ENCODE data around the gene UNKL.

Gene UNKL, protein sequence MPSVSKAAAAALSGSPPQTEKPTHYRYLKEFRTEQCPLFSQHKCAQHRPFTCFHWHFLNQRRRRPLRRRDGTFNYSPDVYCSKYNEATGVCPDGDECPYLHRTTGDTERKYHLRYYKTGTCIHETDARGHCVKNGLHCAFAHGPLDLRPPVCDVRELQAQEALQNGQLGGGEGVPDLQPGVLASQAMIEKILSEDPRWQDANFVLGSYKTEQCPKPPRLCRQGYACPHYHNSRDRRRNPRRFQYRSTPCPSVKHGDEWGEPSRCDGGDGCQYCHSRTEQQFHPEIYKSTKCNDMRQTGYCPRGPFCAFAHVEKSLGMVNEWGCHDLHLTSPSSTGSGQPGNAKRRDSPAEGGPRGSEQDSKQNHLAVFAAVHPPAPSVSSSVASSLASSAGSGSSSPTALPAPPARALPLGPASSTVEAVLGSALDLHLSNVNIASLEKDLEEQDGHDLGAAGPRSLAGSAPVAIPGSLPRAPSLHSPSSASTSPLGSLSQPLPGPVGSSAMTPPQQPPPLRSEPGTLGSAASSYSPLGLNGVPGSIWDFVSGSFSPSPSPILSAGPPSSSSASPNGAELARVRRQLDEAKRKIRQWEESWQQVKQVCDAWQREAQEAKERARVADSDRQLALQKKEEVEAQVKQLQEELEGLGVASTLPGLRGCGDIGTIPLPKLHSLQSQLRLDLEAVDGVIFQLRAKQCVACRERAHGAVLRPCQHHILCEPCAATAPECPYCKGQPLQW

DNA sequence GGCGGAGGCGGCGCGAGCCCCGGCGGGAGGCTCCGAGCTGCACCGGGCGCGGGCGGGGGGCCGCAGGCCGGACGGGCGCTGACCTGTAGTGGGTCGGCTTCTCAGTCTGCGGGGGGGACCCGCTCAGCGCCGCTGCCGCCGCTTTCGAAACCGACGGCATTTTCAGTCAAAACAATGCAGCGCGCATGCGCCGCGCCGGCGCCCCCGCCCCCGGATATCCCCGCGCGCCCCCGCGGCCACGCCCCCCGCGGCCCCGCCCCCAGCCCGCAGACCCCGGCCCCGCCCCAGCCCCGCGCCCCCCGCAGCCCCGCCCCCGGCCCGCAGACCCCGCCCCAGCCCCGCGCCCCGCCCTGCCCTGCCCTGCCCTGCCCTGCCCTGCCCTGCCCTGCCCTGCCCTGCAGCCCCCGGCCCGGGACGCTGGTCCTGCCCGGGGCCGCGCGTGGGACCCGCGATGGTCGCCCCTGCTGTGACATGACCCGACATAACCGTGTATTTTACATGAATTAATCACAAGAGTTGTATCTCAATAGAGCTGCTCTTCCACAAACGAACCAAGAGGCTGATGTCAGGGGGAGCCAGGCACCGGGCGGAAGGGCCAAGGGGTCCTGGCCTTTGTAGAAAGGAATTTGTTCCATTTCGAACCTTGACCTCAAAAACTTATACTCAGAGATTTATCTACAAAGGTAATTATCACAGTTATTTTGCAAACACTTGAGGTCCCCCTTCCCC lies at the start of gene UNKL:
Gene UNKL, minus strand, starts transcription at position 173 of the 729 bp plus-strand sequence. Its CDS starts 13 bp downstream, at position 160.
- peak in 45 of 58 donors; percentile 4 to 79 (median 33) for DNase-seq

DNA sequence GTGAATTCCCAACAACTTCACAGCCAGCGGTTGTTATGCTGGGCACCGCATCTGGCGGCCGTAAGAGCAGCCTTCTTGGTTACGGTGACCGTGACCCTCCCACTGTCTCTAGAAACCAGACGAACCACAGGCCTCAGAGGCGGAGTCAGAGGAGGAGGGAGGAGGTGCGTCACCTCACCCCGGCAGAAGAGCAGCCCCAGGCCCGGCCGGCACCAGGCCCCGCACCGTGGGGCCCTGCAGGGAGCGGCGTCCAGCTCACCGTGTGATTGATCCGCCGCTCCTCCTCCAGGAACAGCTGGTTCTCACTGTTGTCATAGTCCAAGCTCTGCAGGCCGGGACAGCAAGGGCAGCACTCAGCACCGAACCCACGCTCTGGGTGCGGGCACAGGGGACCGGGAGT lies 46.6 kb upstream of the UNKL start:
- no peak for DNase-seq

DNA sequence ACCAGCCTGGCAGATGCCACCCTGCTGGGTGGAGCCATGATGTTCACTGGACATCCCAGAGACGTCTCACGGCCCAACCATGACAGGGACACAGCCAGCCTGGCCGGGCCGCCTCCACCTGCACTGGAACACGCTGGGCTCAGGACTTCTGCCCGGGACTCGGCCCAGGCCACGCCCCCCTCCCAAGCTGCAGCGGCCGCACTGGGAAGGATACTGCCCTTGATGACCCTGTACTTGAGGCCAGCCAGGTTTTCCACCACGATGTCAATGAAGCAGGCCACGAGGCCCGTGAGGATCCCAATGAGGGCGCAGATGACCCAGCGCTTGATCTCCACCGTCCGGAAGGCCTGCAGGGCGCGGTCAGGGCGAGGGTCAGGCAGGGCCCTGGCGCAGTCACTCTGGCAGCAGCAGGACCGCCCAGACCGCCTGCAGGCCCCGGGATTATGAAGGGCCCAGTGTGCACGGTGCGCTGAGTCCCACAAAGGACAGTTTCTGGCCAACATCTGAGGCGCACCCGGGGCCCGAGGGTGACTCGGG lies 46.2 kb upstream of the UNKL start:
- DNase-seq = no peak

DNA sequence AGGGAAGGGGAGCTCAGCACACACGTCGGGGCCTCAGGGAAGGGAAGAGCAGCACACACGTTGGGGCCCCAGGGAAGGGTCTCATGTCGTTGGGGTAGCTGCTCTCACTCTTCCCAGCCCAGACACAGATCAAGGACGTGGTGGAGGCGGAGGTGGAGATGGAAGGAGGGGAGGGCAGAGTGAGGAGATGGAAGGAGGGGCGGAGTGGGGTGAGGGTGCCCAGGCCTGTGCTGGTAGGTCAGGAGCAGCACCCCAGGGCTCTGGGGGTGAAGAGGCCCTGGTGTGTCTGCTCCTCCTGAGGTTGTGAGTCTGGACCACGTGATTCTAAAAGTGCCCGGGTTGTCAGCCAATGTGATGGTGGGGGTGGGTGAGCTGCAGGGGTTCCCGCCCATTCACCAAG lies 45.5 kb upstream of the UNKL start:
- DNase-seq = no peak

DNA sequence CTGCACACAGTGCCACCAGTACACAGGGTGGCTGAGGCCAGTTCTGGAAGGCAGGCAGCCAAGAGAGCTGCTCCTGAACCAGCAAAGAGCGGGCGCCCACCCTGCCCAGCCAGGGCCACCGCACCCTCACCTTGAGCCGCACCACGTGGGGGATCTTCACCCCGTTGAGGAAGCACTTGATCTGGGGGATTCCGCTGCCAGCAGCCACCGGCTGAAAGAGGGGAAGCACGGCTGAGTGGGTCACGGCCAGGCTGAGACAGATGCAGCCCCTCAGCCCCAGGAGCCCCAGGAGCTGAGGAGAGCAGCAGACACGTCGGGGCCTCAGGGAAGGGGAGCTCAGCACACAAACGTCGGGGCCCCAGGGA lies 44.5 kb upstream of the UNKL start:
- no peak for DNase-seq

DNA sequence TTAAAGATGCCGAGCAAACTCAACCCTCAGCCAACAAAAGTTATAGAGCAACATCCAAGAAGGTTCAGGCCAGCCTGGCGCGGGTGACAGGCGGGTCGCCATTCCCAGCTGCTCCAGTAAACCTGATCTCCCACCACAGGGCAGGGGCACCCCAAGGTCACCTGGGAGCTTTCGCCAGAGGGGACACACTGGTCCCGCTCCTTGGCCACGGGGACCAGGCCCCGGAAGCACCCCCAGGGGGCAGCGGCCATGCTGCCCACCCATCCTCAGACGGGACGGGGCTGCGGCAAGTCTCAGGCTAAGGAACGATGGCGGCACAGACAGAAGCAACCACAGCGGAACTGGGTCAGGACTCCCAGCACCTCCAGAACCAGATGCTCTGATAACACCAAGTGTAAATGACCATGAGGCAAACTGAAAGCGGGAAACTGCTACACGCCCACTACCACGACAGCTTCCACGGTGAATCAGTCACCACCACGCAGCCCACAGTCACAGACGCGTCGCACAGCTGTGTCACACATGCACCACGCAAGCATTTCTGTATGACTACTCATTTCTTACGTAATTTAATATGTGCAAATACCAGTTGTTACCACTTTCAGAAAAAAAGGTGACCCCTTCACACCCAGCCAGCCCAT lies 44.0 kb upstream of the UNKL start:
- peak in 3 of 58 donors; percentile 1 to 37 (median 22) for DNase-seq

DNA sequence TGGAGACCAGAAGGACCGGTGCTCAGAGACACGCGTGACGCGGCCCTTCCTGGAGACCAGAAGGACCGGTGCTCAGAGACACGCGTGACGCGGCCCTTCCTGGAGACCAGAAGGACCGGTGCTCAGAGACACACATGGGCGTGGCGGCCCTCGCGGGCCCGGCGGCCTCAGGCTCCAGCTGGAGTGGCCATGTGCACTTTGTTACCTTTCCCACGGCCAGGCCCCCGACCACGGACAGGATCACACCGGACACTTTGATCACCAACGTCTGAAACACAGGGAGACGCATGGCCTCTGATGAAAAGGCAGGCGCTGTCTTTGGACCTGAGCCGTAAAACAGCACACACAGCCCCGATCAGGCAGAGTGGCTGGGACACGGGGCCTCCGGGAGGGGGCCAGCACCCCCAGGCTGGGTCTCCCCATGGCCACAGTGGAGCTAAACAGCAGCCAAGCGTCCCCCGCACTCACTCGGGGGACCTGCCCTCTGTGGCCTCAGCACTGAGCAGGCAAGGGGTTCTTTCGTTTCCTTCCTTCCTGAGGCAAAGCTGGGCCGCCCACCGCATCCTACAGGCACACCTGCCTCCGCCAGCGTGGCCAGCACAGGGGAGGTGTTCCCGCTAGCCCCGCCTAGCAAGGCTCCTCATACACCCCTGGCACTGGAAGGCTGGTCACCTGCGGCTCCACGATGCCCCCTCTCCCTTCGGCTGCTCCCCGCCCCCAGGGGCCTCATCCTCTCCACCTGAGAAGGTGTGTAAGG lies 43.2 kb upstream of the UNKL start:
- DNase-seq = no peak

DNA sequence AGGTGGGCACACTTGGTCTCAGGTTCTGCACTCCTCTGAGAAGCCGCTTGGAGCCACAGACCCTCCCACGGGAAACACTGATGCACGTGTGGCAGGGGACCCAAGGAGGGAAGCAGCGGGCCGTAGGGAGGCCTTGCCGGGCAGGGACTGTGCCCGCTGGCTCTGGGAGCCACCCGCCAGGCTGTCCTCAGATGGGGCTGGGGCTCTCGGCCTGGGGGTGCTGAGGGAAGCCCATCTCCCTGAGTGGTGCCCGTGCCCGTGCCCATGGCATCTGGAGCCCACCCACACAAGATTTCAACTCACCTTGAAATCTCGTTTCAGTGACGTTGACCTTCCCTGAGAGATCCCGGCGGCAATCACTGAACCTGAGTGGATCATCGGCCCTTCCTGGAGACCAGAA lies 42.4 kb upstream of the UNKL start:
- DNase-seq = no peak

DNA sequence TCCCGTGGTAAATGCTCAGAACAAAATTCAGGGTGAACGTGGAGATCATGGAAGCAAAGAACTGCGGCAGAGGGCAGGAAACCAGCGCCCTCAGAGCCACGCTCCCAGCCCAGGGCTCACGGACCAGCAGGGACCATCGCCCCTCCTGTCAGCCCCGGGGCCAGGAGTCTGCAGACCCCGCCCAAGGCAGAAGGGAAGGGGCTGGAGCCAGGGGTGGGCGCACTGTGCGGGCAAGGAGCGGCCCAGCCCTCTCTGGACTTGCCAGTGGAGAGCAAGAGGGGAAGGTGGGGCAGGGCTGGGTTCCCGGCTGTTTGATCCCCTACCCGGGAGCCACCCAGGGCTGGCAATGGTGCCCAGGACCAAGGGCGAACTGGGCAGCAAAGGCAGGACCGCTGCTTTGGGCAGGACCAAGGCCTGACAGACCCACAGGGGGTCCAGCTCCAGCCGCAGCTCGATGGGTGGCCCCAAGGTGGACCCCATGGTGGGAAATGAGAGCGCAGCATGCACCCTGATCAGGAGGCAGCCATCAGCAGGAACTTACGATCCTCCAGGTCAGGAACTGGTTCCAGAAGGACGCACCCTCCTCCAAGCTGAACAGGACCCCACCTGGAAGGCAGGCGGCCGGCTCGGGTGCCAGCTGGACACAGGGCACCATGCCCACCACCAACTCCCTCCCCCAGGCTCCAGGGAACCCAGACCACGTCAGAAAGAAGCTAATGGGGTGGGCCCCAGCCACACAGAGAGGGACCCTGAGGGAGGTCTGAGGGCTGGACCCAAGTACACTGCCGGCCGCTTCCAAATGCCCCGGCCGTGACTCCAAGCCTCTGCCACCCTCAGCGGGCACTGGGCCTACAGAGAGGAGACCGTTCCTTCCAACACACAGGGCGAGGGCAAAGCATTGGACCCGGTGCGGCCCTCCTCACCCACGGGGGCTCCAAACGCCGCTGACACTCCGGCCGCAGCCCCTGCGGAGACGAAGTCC lies 41.0 kb upstream of the UNKL start:
- no peak for DNase-seq

DNA sequence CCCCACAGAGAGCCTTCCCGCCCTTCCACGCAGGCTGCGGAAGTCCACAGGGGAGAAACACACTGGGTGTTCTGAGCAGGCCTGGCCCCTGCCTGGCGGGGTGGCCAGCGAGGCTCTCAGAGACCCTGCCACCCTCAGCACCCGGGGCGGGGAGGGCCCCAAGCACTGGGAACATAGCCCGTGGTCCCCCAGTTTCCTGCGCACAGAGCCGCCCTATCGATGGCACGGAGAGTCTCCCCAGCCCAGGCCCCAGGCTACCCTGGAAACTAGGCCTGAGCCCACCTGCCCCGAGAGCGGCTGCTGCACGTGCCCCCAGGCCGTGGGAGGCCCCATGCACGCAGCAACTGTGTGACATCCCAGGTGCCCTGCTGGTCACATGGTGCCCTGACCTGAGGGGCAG lies 40.1 kb upstream of the UNKL start:
- no peak for DNase-seq

DNA sequence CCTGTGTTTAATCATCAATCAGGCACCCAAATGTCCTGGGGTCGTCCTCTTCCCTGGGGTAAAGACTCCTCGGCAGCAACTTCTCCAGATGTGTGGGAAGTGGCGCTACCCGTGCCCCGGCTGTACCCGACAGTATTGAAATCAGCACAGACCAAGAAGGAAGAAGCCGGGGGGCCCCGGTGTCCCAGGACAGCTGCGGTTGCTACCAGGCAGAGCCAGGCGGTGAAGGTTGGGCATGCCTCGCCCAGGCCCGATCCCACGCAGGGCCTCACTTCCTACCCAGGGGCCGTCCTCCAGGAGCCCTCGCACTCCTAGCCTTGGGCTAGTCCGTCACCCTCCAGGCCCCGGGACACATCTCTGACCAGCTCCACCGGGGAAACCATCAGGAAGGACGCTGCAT lies 38.8 kb upstream of the UNKL start:
- no peak for DNase-seq

DNA sequence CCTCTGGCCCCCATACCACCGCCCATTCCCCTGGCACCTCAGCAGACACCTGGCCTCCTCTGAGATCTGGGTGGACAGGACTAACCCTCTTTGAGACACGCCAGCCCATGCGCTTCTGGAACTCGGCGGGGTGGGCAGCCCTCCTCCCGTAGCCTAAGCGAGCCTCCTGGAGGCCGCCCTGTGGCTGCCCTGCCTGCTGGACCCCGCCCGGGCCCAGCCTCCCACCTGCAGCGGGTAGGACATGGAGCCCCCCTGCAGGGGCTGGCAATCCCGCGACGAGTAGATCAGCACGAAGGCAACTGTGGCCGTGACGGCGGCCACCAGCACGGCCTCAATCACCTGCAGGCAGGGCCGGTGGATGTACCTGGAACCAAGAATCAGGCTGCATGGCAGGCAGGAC lies 38.0 kb upstream of the UNKL start:
- no peak for DNase-seq

DNA sequence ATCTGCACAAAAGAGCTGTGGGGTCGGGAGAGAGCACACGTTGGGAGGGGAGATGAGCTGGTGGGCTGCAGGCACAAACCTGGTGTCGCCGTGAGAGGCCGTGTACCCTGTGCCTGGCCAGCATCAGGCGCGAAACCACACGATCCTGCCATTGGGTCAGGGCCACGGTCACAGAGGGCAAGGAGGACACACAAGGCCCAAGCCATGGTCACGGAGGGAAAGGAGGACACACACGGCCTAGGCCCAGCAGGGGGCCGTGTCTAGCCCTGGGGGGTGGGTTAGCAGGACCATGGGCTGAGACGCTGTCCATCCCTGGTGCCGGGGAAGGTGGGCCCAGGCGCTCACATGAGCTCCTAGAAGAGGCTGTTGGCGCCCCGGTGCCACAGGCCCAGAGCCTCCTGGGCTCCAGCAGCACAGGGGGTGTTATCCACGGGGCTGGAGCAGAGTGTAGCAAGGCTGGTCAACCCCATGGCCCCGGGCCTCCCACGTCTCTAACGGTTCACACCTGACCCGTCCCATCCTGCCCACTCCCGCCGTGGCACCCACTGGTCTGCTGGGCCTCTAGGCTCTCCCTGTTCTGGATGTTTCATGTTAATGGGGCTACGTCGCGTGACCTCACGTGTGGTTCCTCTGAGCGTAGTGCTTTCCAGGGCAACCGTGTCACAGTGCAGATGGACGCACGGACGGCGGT lies 37.3 kb upstream of the UNKL start:
- DNase-seq = no peak

DNA sequence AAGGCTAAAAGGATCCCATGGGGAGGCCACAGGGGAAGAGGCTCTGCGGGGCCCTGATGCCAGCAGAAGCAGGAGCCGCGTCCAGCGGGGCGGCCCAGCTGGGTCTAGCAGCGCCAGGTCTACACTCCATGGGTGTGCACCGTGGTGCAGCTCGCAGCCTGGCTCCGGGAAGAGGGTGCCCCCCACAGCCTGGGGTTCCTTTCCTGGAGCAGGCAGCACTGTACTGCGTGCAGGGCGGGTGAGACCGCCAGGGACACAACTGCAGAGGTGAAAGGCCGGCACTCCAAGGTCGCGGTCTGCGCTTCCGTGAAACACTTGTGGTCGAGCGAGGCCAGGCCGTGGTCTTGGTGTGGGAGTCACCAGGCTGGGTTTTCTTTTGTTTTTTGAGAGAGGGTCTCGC lies 36.3 kb upstream of the UNKL start:
- DNase-seq = no peak

DNA sequence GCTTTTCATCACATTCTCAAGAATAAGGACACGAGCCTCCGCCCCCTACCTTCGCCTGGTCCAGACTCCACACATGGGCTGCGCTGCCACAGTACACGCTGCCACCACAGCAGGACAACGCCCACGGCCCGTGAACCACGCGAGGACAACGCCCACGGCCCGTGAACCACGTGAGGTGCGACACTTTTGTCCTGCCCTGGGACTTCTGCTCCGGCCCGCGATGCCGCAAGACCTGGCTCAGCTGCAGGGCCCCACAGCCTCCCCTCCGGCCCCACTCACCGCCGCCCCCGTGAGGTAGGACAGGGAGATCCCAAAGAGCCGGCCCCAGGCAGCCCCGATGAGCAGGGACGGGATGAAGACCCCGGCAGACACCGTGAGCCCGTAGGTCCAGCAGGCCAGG lies 35.7 kb upstream of the UNKL start:
- DNase-seq = no peak

DNA sequence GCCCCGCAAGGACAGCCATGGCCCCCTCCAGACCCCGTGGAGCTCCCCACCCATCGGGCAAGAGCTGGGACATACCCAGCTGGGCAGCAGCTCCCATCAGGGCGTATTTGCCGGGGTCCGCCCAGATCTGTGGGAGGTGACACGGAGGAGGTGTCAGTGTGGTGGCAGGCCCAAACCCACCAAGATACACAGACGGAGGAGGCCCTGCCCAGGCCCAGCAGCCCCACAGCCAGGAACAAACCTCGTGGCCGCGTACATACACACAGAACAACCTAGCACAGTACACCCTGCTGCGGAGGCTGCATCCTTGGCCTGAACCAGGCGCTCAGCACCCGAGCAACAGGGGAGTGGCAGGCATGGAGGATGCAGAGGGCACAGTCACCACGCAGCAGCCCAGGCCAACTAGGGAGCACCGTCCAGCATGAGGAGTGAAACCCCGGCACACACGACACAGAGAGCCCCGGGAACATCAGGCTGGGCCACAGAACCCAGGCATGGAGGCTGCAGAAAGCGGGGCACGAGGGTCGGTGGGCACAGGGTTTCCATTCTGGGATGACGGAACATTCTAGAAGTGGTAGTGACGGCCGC lies 34.8 kb upstream of the UNKL start:
- DNase-seq = no peak

DNA sequence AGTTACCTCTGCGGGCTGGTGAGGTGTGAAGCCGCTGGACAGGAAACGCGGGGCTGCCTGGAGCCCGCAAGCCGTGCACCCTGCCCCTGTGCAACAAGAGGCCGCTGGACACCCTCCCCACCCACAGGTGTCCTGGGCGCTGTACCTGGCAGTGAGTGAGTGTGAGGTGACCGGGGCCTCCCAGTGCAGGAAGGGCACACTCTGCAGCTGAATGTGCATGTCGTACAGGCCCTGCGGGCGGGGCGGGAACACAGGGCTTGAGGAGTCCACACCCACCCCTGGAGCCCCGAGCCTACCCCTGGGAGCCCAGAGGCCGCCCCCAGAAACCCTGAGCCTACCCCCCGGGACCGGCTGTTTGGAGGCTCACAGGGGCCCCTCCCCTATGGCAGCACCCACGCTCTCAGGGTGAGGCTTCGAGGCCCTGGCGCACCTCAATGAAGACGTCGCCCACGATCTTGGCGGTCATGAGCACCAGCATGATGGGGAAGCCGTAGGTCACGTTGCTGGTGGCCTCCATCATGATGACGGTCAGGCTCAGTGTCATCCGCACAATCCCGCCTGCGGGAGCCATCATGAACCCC lies 34.1 kb upstream of the UNKL start:
- no peak for DNase-seq

DNA sequence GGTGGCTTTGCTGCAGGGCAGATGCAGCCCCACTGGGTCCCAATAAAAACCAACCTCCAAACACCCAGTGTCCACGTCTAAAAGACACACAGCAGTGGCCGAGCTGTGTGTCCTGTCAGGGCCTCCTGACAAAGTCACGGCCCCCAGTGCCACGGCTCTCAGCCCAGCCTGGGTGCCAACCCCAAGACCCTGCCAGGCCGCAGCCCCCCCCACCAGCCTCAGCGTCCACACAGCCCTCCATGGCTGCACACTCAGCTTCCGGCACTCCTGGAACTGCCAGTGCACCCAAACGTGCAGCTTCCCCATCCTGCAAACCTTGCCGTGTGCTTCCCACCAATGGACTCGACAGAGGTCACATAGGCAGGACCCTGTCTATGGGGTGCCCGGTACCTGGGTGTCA lies 33.5 kb upstream of the UNKL start:
- no peak for DNase-seq

All from anterior cingulate cortex (tissue), 58 donors.